Measurements from ENCODE around the gene CGA.

The CGA gene

GRCh38 chr6:87103977-87104601 is 9.2 kb upstream of the CGA start:
- no peak overlapping the region for H3K4me3 ChIP-seq (ENCODE audit: low read length)
- no peak for DNase-seq (ENCODE audit: low read depth)
- TF ChIP-seq CTCF (IDR thresholded peaks at IDR 0.05; ENCODE audit: insufficient read depth, low read depth, low read length, missing control alignments): no peak

GRCh38 chr6:87102151-87102621 is 7.3 kb upstream of the CGA start:
- H3K4me3 ChIP-seq (ENCODE audit: low read length): no peak overlapping the region
- no peak for DNase-seq (ENCODE audit: low read depth)
- no peak for TF ChIP-seq CTCF (IDR thresholded peaks at IDR 0.05; ENCODE audit: insufficient read depth, low read depth, low read length, missing control alignments)

GRCh38 chr6:87101067-87101466 is 6.2 kb upstream of the CGA start:
- DNase-seq (ENCODE audit: low read depth): no peak
- no peak overlapping the region for H3K4me3 ChIP-seq (ENCODE audit: low read length)
- no peak for TF ChIP-seq CTCF (IDR thresholded peaks at IDR 0.05; ENCODE audit: insufficient read depth, low read depth, low read length, missing control alignments)

- no peak overlapping the region for H3K4me3 ChIP-seq (ENCODE audit: low read length)
- no peak for DNase-seq (ENCODE audit: low read depth)
- no peak for TF ChIP-seq CTCF (IDR thresholded peaks at IDR 0.05; ENCODE audit: insufficient read depth, low read depth, low read length, missing control alignments)
These were observed 5.3 kb upstream of the CGA start for GRCh38 chr6:87100216-87100615.

- no peak for TF ChIP-seq CTCF (IDR thresholded peaks at IDR 0.05; ENCODE audit: insufficient read depth, low read depth, low read length, missing control alignments)
- DNase-seq (ENCODE audit: low read depth): no peak
- H3K4me3 ChIP-seq (ENCODE audit: low read length): no peak overlapping the region
These were observed 4.6 kb upstream of the CGA start for GRCh38 chr6:87099472-87099871.

- no peak overlapping the region for H3K4me3 ChIP-seq (ENCODE audit: low read length)
- no peak for TF ChIP-seq CTCF (IDR thresholded peaks at IDR 0.05; ENCODE audit: insufficient read depth, low read depth, low read length, missing control alignments)
- no peak for DNase-seq (ENCODE audit: low read depth)
These were observed 330 bp downstream of the CGA start for GRCh38 chr6:87094576-87094975.

GRCh38 chr6:87093651-87094050 is 1.3 kb downstream of the CGA start:
- no peak for DNase-seq (ENCODE audit: low read depth)
- TF ChIP-seq CTCF (IDR thresholded peaks at IDR 0.05; ENCODE audit: insufficient read depth, low read depth, low read length, missing control alignments): no peak
- no peak overlapping the region for H3K4me3 ChIP-seq (ENCODE audit: low read length)
